PFSK-1 (cell line): ENCODE data around the gene IGSF9B.

Experiments
- FOXP2 ChIP-seq: optimal IDR thresholded peaks from 2 replicates; pipeline ENCODE3; 2011; ENCODE audit warnings: borderline replicate concordance, control low read depth, inconsistent platforms; ENCODE audit not compliant: insufficient read depth; ENCODE audit errors: extremely low read length, extremely low read depth
- POLR2AphosphoS5 ChIP-seq: IDR thresholded peaks from 2 replicates; pipeline ENCODE4 v1.6.1; 2012; ENCODE audit warnings: low read depth, mild to moderate bottlenecking, control low read depth, low read length, moderate library complexity
- SIN3A ChIP-seq: IDR thresholded peaks from 2 replicates; pipeline ENCODE4 v1.6.1; 2012; ENCODE audit warnings: mild to moderate bottlenecking, low read length, moderate library complexity, borderline replicate concordance; ENCODE audit not compliant: insufficient read depth
- TAF1 ChIP-seq: IDR thresholded peaks from 2 replicates; pipeline ENCODE4 v1.6.1; 2012; ENCODE audit warnings: low read length, control low read depth, borderline replicate concordance; ENCODE audit not compliant: insufficient read depth
- TF ChIP-seq, protein P1 (sequence below), 2 experiments: IDR thresholded peaks; 2 replicates each; pipeline versions ENCODE4 v1.6.1 to v1.8.0; 2011 to 2012; ENCODE audit warnings: low read depth in 2 of 2, low read length in 2 of 2, control low read depth in 1 of 2, inconsistent platforms in 1 of 2, mild to moderate bottlenecking in 1 of 2, moderate library complexity in 1 of 2; ENCODE audit not compliant: insufficient read depth in 1 of 2

Gene IGSF9B

DNA sequence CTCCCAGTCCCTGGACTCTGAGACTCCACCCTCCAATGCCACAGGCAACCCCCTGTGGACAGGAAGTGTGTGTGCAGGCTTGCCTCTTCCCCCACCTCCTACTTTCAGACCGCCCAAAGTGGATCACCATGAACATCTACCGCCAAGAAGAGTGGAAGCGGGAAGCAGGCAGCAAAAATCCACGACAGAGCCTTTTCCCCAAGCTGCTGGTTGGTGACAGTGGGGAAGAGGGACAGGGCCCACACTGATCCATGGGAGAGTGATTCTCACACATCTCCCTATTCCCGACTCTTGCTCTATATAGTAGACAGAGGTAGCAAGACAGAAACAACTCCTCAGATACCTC, 58.0 kb downstream of the IGSF9B start:
- TF ChIP-seq POLR2AphosphoS5 (no peak), TAF1 (no peak), FOXP2 (no peak)

DNA sequence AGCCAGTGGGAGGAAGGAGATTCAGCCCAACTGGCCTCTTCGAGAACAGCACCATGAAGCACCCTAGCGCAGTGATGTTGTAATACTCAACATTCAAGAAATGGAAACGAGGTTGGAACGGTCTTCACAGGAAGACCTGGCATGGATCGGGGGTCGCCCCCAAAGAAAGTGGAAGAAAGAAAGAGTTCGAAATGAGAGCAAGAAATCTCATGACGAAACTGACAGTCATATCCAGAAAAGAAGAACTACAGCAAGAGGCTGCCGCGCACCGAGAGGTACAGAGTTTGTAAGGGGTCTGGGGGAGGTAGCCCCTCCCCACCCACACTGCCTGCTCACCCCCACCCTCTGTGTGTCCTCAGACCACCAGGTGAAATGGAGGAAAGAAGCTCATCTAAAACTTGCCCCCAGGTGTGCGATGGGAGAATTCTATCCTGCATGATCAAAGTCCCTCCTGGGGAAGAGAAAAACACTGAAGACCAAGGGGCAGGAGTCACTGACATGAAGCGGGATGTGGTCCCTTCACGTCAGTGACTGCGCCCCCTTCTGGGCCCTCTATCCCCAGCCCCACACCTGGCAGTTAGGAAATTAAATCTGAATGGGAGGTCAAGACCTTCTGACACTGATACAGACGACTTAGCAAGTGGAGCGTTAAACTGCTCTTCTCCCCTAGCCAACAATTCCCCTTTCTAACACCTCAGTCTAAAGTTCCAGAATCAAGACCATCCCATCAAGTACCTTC, 58.6 kb downstream of the IGSF9B start:
- TF ChIP-seq FOXP2 (no peak), SIN3A (no peak), TAF1 (no peak), POLR2AphosphoS5 (no peak)
- TF ChIP-seq, protein P1, sequence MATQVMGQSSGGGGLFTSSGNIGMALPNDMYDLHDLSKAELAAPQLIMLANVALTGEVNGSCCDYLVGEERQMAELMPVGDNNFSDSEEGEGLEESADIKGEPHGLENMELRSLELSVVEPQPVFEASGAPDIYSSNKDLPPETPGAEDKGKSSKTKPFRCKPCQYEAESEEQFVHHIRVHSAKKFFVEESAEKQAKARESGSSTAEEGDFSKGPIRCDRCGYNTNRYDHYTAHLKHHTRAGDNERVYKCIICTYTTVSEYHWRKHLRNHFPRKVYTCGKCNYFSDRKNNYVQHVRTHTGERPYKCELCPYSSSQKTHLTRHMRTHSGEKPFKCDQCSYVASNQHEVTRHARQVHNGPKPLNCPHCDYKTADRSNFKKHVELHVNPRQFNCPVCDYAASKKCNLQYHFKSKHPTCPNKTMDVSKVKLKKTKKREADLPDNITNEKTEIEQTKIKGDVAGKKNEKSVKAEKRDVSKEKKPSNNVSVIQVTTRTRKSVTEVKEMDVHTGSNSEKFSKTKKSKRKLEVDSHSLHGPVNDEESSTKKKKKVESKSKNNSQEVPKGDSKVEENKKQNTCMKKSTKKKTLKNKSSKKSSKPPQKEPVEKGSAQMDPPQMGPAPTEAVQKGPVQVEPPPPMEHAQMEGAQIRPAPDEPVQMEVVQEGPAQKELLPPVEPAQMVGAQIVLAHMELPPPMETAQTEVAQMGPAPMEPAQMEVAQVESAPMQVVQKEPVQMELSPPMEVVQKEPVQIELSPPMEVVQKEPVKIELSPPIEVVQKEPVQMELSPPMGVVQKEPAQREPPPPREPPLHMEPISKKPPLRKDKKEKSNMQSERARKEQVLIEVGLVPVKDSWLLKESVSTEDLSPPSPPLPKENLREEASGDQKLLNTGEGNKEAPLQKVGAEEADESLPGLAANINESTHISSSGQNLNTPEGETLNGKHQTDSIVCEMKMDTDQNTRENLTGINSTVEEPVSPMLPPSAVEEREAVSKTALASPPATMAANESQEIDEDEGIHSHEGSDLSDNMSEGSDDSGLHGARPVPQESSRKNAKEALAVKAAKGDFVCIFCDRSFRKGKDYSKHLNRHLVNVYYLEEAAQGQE (IDR thresholded peaks at IDR 0.05; ENCODE audit: insufficient read depth in 1 of 2, low read depth in 2 of 2, low read length in 2 of 2) = no peak

DNA sequence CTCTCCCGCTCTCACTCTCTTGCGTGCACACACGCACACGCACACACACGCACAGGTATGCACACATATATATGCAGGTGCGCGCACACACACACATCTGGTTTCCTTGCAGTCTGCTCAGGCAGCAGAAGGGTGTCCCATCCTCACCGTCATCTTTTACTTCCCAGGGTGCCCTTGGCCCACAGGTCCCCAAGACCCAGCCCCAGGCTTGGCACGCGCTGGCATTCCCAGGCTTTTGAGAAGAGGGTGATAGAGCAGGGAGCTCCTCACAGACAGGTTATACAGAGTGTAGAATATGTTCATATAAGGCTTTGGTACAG, 59.5 kb downstream of the IGSF9B start:
- TF ChIP-seq TAF1 (no peak), POLR2AphosphoS5 (no peak), SIN3A (no peak), FOXP2 (no peak)
- TF ChIP-seq, protein P1 (IDR thresholded peaks at IDR 0.05; ENCODE audit: insufficient read depth in 1 of 2, low read depth in 2 of 2, low read length in 2 of 2) = no peak

DNA sequence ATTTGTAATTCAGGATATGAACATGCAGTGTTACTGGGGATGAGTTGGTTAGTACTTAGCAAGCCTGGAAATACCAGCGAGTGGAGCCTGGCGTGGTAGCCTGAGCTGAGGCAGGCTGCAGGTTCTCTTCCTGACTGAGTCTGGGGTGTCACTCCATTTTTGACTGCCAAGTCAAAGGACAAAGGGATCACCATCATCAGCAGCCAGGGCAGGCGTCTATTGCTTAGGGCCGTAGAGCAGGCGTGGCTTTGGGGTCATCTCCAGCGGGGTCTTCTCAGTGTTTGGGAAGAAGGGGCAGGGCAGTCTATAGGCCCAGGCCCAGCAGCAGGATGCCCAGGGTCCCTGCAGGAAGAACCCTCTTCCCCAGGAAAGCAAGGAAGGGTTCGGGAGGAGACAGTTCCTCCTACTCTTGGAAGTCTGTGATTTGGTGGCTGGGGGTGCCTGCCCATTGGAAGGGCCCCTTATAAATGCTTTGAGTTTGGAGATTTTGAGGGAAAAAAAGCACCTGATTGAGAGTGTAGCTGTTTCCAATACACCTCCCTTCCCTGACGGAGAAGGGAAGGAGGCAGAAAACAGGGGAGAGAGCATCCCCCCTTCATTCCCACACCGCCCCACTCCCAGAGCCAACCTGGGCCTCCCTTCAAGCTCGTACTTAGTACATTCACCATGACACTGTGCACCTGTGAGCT, 60.0 kb downstream of the IGSF9B start:
- TF ChIP-seq, protein P1 (IDR thresholded peaks at IDR 0.05; ENCODE audit: insufficient read depth in 1 of 2, low read depth in 2 of 2, low read length in 2 of 2) = no peak
- TF ChIP-seq TAF1 (no peak), POLR2AphosphoS5 (no peak), SIN3A (no peak), FOXP2 (no peak)

DNA sequence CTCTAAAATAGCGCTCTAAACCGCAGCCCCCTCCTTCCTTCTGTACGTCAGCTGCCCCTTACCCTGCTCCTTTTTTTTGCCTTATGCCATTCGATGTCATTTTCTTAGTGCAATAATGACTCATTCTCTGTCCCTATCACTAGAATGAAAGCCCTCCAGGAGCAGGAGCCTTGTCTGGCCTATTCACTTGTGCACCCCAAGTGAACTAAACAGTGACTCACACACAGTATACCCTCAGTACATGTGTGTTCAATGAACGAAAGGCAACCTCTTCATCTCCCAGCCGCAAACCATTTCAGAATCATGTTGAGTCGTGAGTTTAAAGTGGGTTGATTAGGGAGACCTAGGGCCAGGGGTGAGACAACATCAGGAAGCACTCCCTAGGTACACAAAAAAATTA, 60.7 kb downstream of the IGSF9B start:
- TF ChIP-seq FOXP2 = no peak
- no peak for TF ChIP-seq POLR2AphosphoS5
- no peak for TF ChIP-seq TAF1
- no peak for TF ChIP-seq SIN3A
- TF ChIP-seq, protein P1 (IDR thresholded peaks at IDR 0.05; ENCODE audit: insufficient read depth in 1 of 2, low read depth in 2 of 2, low read length in 2 of 2) = no peak
